ENCODE results near the gene SAMD14. TPM values are rescaled to one million over a fixed set of nuclear protein-coding genes. Genes with fewer than 3 reads are reported as not detected.

SAMD14 gene
- total RNA-seq, 2 donors from 2014 or later, result 2.6 to 5.0 TPM

GRCh38 chr17:50161023-50161910 lies 31.3 kb upstream of the SAMD14 start:
- no peaks in the 10 kb centered on the region for H3K36me3 Mint-ChIP-seq
- DNase-seq (ENCODE audit: low spot score) (peak; percentile 94), ATAC-seq (peak; percentile 98)
- peak overlapping the region; percentile 70 to 81 for H3K27ac Mint-ChIP-seq
- H3K4me1 Mint-ChIP-seq (ENCODE audit: low read depth in 2 of 2), result peaks cover 26 to 31% of the 10 kb centered on the region in 2 donors
- H3K9me3 Mint-ChIP-seq, result no peaks in the 10 kb centered on the region
- peaks cover 0 to 7% of the 10 kb centered on the region in 2 donors for H3K27me3 Mint-ChIP-seq
- peak overlapping the region; percentile 85 for H3K4me3 Mint-ChIP-seq

DNA sequence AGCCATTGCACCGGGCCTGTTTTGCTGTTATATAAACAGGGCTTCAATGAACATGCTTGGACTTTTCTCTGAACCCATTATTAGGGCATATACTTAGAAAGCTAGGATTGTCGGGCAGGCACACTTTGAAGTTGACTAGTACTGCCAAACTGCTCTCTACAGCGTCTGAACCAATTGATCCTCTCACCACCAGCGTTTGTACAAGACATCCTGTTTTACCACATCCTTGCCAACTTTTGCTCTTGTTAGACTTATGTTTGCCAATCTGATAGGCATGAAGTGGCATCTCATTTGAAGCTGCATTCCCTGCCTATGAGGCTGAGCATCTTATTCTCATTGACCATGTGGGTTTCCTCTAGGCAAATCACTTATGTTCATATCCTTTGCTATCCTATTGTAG lies 27.9 kb upstream of the SAMD14 start:
- ATAC-seq, result no peak
- H3K36me3 Mint-ChIP-seq, result no peaks in the 10 kb centered on the region
- H3K4me3 Mint-ChIP-seq, result no peak overlapping the region
- peaks cover 0 to 7% of the 10 kb centered on the region in 2 donors for H3K27me3 Mint-ChIP-seq
- H3K9me3 Mint-ChIP-seq, result no peaks in the 10 kb centered on the region
- DNase-seq (ENCODE audit: low spot score), result no peak
- H3K27ac Mint-ChIP-seq, result no peak overlapping the region
- H3K4me1 Mint-ChIP-seq (ENCODE audit: low read depth in 2 of 2), result peaks cover 26 to 31% of the 10 kb centered on the region in 2 donors

- Mint-ChIP-seq H3K4me1 (ENCODE audit: low read depth in 2 of 2) (peaks cover 13 to 14% of the 10 kb centered on the region in 2 donors), H3K27me3 (no peaks in the 10 kb centered on the region), H3K4me3 (no peak overlapping the region), H3K36me3 (no peaks in the 10 kb centered on the region), H3K9me3 (no peaks in the 10 kb centered on the region), H3K27ac (peak overlapping the region in 1 of 2 donors; percentile 27)
- ATAC-seq (no peak), DNase-seq (ENCODE audit: low spot score) (no peak)
Measured at GRCh38 chr17:50155115-50155819, 25.3 kb upstream of the SAMD14 start.

DNA sequence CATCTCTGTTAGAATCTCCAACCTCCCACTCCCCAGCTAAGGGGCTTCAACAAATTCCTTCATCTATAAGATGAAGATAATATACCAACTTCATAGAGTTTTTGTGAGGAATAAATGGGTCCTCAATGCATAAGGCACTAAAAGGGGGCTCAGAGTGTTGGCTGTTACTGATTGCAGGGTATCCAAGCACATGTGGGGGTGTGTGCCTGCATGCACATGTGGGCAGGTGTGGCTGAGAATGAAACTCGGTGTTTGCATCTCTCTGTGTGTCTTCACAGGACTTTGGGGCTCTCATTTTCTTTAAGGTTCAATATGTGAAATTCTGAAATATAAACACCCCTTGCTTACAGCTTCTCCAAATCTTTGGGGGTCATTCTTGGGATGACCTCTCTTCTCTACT lies 24.6 kb upstream of the SAMD14 start:
- Mint-ChIP-seq H3K27me3 (no peaks in the 10 kb centered on the region), H3K27ac (peak overlapping the region in 1 of 2 donors; percentile 27), H3K36me3 (no peaks in the 10 kb centered on the region), H3K9me3 (no peaks in the 10 kb centered on the region), H3K4me1 (ENCODE audit: low read depth in 2 of 2) (peaks cover 13 to 14% of the 10 kb centered on the region in 2 donors), H3K4me3 (no peak overlapping the region)
- DNase-seq (ENCODE audit: low spot score), result no peak
- no peak for ATAC-seq

DNA sequence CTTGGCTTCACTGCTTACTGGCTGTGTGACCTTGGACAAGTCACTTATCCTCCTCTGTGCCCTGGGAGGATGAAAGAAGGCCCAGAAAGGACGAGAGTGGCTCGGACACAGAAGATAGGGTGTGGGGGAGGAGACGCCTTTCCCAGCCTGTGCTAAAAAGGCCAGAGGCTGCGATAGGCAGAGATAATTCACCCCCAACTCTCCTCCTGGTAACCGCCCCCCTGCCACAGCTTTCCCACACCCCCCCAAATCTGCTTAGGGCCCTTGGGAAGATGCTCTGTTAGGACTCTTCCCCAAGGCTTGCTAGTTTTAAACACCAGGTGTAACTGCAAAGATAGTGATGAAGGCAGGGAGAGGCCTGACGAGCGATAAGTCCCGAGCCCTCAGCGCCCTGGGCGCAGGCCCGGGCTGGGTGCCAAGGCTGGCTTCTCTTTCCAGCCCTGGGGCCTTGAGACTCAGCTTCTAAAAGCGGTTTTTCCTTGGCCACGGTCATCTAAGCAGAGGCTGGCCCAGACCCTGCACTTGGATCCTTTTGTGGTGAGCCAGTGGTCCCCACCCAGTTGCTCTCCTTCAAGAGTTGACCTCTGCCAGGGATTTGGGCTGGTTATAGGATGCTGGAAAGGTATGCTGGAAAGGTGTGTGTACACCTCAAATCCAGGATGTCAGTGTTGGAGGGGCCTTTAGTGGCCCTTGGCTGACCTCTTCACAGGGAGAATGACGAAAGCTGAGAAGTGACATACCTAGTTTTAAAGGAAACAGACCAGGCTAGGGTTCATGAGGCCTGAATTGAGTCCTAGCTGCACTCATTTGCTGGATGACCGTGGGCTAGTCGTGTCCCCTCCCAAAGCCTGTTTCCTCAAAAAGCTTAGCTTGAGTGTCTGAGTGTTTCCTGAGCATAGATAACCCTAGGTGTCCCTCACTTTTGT lies 24.0 kb upstream of the SAMD14 start:
- no peak overlapping the region for H3K4me3 Mint-ChIP-seq
- H3K9me3 Mint-ChIP-seq, result no peaks in the 10 kb centered on the region
- ATAC-seq, result no peak
- peaks cover 13 to 14% of the 10 kb centered on the region in 2 donors for H3K4me1 Mint-ChIP-seq (ENCODE audit: low read depth in 2 of 2)
- no peak for DNase-seq (ENCODE audit: low spot score)
- H3K36me3 Mint-ChIP-seq, result no peaks in the 10 kb centered on the region
- H3K27ac Mint-ChIP-seq, result peak overlapping the region in 1 of 2 donors; percentile 27
- H3K27me3 Mint-ChIP-seq, result no peaks in the 10 kb centered on the region

DNA sequence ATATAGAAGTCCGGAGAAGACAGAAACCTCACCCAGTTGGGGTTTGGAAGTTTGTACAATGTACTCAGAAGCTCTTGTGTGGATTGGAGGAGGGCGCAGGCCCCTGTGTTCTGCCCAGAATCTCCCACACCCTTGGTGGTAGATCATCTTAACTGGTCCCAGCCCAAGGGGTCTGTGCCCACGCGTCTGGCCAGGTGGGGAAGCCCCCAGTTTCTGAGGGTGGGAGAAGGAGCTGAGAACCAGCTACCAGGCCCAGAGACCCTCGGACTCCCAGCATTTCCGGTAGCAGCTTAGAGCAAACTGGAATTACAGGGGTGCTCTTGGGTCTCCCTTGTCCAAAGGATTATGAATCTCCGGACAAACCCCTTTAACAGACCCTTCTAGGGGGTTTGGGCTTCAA lies 22.8 kb upstream of the SAMD14 start:
- Mint-ChIP-seq H3K27ac (peak overlapping the region in 1 of 2 donors; percentile 85), H3K4me3 (no peak overlapping the region), H3K4me1 (ENCODE audit: low read depth in 2 of 2) (peaks cover 5 to 8% of the 10 kb centered on the region in 2 donors), H3K27me3 (no peaks in the 10 kb centered on the region), H3K36me3 (no peaks in the 10 kb centered on the region), H3K9me3 (no peaks in the 10 kb centered on the region)
- no peak for ATAC-seq
- DNase-seq (ENCODE audit: low spot score), result no peak

- no peaks in the 10 kb centered on the region for H3K9me3 Mint-ChIP-seq
- peaks cover 5% of the 10 kb centered on the region for H3K36me3 Mint-ChIP-seq
- H3K4me3 Mint-ChIP-seq, result peak overlapping the region; percentile 97
- no peaks in the 10 kb centered on the region for H3K27me3 Mint-ChIP-seq
- peaks cover 11 to 12% of the 10 kb centered on the region in 2 donors for H3K4me1 Mint-ChIP-seq (ENCODE audit: low read depth in 2 of 2)
- DNase-seq (ENCODE audit: low spot score) (no peak), ATAC-seq (peak; percentile 7 to 35)
- peak overlapping the region; percentile 85 to 88 for H3K27ac Mint-ChIP-seq
Measured at GRCh38 chr17:50151937-50152547, 22.1 kb upstream of the SAMD14 start.

DNA sequence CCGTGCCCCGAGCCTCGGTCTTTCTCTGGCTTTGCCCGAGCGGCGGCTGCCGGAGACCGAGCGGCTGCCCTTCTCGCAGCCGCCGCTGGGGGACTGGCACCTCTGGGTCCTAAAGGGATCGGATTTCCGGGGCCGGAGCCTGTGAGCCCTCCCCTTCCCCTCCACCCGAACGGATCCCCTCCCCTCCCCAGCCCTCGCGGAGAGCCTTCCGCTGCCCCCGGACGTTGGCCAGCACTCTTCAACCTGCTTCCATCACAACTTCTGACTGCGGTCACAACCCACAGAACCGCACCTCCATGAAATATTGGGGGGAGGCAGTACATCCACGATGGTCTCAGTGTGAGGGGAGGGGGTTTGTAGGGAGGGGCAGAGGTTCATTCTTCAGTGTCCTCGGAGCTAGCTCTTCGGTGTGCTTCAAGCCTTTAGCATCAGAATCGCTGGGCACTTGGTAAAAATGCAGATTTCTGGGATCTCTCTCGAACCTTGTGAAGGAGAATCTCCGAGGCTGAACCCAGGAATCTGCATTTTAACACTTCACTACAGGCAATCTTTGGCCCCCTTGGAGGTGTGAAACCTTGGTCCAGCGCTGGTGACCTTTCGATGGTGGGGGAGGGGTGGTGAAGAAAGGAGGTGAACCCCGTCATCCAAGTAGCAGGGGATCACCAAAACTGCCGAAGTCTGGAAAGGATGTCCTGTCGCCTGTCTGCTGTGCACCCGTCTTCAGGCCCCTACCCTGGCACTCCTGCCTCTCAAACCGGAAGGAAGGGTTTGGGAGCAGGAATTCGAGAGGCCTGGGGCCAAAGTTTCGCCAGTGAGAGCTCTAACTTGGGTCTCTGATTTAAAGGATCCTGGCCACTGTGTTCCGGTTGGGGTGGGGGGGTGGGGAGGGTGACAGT lies 21.3 kb upstream of the SAMD14 start:
- peak; percentile 87 to 89 for ATAC-seq
- no peaks in the 10 kb centered on the region for H3K9me3 Mint-ChIP-seq
- H3K27me3 Mint-ChIP-seq, result no peaks in the 10 kb centered on the region
- H3K4me1 Mint-ChIP-seq (ENCODE audit: low read depth in 2 of 2), result peaks cover 18 to 19% of the 10 kb centered on the region in 2 donors
- H3K36me3 Mint-ChIP-seq, result peaks cover 6% of the 10 kb centered on the region
- DNase-seq (ENCODE audit: low spot score), result peak; percentile 94
- peak overlapping the region; percentile 85 to 88 for H3K27ac Mint-ChIP-seq
- H3K4me3 Mint-ChIP-seq, result peak overlapping the region; percentile 97

- Mint-ChIP-seq H3K27ac (peak within 1 kb of the TSS; percentile 88 to 97), H3K9me3 (no peaks in the 10 kb centered on the region), H3K36me3 (peaks cover 6% of the 10 kb centered on the region), H3K4me3 (peak within 1 kb of the TSS; percentile 97), H3K4me1 (ENCODE audit: low read depth in 2 of 2) (peaks cover 23 to 26% of the 10 kb centered on the region in 2 donors), H3K27me3 (no peaks in the 10 kb centered on the region)
- ATAC-seq, result peak in 1 of 2 donors; percentile 17
- DNase-seq (ENCODE audit: low spot score), result no peak
Measured at GRCh38 chr17:50150354-50151040, 20.5 kb upstream of the SAMD14 start, which contains the start of gene PPP1R9B. Gene PPP1R9B (minus strand): TSS chr17:50150677. CDS start chr17:50150513, 164 bp downstream.

GRCh38 chr17:50149417-50150353 lies 19.7 kb upstream of the SAMD14 start:
- ATAC-seq, result peak; percentile 26 to 39
- peak; percentile 78 for DNase-seq (ENCODE audit: low spot score)
- Mint-ChIP-seq H3K9me3 (no peaks in the 10 kb centered on the region), H3K4me1 (ENCODE audit: low read depth in 2 of 2) (peaks cover 31 to 33% of the 10 kb centered on the region in 2 donors), H3K27ac (peak overlapping the region; percentile 97), H3K27me3 (no peaks in the 10 kb centered on the region), H3K4me3 (peak overlapping the region; percentile 97), H3K36me3 (peaks cover 6% of the 10 kb centered on the region)

GRCh38 chr17:50149091-50149416 lies 19.1 kb upstream of the SAMD14 start:
- Mint-ChIP-seq H3K4me1 (ENCODE audit: low read depth in 2 of 2) (peaks cover 38 to 39% of the 10 kb centered on the region in 2 donors), H3K36me3 (peaks cover 10% of the 10 kb centered on the region), H3K9me3 (no peaks in the 10 kb centered on the region), H3K27ac (peak overlapping the region; percentile 97), H3K27me3 (no peaks in the 10 kb centered on the region), H3K4me3 (peak overlapping the region; percentile 97)
- no peak for DNase-seq (ENCODE audit: low spot score)
- no peak for ATAC-seq
